HG03571 (cell line): Measurements from ENCODE around the gene WFDC10A.
"Not testable (repeated sequence)": the region's sequence is repeated elsewhere in the genome, so short reads cannot be mapped to it uniquely, and the experiment has no call there.

ENCODE experiments used
- ATAC-seq: cut with Tn5 transposase; IDR thresholded peaks from one replicate; pipeline ENCODE4 v1.9.1; 2021; ENCODE audit not compliant: unreplicated experiment

WFDC10A gene

GRCh38 chr20:45647441-45648050 lies 18.0 kb downstream of the WFDC10A start:
- ATAC-seq = no peak

- ATAC-seq = no peak
Measured at GRCh38 chr20:45649312-45649863, 19.8 kb downstream of the WFDC10A start.

- ATAC-seq = not testable (repeated sequence)
Measured at GRCh38 chr20:45651726-45652125, 22.2 kb downstream of the WFDC10A start.

- not testable (repeated sequence) for ATAC-seq
Measured at GRCh38 chr20:45657038-45657437, 27.5 kb downstream of the WFDC10A start.

GRCh38 chr20:45670139-45670538 lies 40.6 kb downstream of the WFDC10A start, which contains the start of gene WFDC11:
WFDC11 (minus strand) TSS chr20:45670239; CDS start chr20:45650600, 19,639 bp downstream.
- ATAC-seq = no peak

GRCh38 chr20:45672765-45673164 lies 43.2 kb downstream of the WFDC10A start:
- ATAC-seq = no peak

- no peak for ATAC-seq
Measured at GRCh38 chr20:45679650-45680049, 50.1 kb downstream of the WFDC10A start.
